Measurements from ENCODE around the gene LCN15.
"Not testable (repeated sequence)": the region's sequence is repeated elsewhere in the genome, so short reads cannot be mapped to it uniquely, and the experiment has no call there.

LCN15 gene

GRCh38 chr9:136793086-136793946, 29.0 kb upstream of the LCN15 start:
- no peak for DNase-seq

DNA sequence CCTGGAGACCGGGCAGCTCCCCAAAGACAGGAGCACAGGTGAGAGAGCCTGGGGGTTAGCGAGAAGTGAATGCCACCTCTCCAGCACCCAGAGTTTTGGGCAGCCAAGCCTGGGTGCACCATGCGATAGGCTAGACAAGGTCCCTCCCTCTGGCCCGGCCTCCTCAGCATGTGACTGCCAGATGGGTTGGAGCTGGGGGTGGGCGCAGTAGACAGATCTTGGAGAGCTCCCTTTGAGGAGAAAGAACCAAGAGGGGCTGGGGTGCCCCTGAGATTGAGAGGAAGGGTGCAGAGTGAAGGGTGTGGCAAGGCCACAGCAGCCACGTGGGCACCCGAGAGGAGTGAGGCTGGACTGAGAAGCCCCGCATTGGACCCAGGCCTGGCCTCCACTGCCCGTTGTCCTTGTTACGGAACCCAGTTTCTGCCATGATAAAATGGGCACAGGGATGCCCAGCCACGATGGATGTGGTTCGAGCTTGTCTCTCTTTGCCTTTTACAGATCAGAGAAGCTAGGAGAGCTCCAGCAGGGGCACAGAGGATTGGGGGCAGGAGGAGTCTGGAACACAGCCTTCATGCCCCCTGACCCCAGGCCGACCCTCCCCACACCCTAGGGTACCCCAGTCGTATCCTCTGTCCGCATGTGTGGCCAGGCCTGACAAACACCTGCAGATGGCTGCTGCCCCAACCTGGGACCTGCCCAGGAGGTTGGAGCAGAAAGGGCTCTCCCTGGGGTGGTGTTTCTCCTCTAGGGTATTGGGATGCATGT, 28.2 kb upstream of the LCN15 start:
- DNase-seq, result no peak

DNA sequence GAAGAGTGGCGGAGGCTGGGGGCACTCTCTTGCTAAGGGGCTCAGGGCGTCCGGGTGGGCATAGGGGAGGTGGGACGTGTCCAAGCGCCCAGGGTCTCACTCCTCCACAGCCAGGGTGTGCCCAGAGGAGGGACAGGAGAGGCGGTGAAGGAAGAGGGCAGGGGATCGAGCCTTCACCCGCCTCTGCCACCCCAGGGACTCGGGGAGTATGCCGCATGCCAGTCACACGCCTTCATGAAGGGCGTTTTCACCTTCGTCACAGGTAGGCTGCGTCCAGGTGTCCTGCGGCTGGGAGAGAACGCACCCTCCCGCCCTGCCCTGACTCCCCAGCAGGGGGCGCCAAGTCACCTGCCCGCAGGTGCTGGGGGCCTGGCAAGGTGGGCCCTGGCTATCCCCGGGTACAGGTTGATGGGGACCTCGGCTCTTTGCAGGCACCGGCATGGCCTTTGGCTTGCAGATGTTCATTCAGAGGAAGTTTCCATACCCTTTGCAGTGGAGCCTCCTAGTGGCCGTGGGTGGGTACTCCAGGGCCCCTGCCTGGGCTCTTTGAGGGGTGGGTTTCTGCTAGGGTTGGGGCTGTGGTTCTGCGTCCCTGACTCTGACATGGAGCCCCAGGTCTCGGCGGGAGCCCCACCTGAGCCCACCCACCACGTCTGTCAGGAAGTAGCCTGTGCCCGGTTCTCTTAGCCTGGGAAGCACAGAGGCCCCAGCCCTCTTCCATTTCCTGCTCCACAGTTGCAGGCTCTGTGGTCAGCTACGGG, 27.4 kb upstream of the LCN15 start:
- peak; percentile 77 for DNase-seq

DNA sequence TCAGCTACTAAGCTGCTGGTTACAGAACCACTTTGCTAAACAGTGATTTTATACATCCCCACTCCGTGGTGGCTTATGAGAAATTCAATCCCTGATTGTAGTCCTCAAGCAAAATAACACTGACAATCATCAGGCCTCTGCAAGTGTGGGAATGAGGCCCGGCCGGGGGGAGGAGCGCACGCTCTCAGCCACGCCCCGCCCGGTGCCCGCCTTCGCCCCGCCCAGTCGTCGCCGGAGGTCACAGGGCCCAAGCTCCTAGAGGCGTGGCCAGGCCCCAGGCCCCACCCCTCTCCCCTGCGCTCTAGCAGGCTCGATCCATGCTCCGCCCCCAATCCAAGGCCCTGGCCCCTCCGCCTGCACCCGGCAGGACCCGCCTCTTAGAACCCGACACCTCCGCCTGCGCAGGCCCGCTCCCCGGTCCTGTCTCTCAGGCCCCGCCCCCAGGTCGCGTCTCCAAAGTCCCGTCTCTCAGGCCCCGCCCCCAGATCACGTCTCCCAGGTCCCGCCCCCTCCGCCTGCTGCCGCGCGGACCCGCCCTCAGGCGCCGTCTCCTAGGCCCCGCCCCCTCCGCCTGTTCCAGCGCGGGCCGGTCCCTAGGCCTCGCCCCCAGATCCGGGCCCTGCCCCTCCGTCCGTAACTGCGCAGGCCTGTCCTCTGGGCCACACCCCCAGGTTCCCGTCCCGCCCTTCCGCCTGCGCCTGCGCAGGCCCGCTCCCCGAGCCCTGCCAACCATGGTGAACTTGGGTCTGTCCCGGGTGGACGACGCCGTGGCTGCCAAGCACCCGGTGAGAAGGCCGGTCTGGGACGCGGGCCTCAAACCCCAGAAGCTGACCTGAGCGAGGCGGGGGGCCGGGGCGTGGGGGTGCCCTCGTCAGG, 26.6 kb upstream of the LCN15 start, which contains the start of gene TMEM141:
Gene TMEM141, plus strand, starts transcription at position 705 of the 876 bp plus-strand sequence. Its CDS starts 27 bp downstream, at position 732.
- DNase-seq, result peak; percentile 100

GRCh38 chr9:136789523-136789937, 25.2 kb upstream of the LCN15 start:
- no peak for DNase-seq

GRCh38 chr9:136788644-136789522, 24.6 kb upstream of the LCN15 start:
- DNase-seq, result not testable (repeated sequence)

DNA sequence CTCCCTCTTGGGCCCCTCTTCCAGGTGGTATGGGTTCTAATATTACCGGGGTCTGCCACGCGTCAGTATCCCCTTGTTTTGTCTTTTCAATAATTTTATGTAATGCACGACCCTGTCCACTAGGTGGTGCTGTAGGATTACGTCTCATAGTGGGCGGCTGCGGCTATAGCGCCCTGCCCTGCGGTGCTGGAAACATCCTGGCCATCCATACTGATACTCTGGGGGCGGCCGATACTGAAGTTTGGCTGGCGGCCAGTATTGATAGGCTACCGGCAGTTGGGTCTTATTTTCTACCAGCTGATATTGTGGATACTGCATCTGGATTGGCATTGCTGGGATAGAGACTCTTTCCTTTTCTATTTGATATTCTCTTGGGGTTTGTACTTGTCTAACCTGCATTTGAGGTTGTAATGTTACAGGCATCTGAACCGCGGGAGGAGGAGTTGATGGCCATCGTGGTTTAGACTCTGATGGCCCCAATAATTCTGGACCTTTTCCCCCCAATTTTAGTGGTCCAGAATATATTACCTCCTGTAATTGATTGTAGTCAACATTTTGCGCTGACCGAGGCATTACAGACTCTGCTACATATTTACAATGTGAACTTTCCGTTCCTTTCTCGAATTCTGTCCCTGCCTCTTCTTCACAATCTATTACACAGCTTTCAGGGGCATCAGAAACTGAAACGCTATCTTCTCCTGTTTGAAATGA, 23.5 kb upstream of the LCN15 start:
- DNase-seq, result peak; percentile 86

GRCh38 chr9:136786983-136787382, 22.7 kb upstream of the LCN15 start:
- DNase-seq, result not testable (repeated sequence)

- no peak for DNase-seq
Observed at GRCh38 chr9:136786451-136786850, 22.1 kb upstream of the LCN15 start.

- DNase-seq, result not testable (repeated sequence)
Observed at GRCh38 chr9:136785565-136786355, 21.4 kb upstream of the LCN15 start.

DNA sequence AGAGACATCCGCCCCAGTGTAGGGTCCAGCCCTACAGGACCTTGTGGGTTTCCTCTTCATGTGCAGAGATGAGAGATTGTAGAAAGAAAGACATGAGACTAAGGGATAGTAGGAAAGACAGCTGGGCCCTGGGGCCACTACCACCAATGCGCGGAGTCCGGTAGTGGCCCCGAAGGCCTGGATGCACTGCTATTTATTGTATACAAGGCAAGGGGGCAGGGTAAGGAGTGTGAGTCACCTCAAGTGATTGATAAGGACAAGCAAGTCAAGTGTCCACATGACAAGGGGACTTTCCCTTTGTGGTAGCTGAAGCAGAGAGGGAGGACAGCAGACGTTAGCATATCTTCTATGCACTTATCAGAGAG, 20.7 kb upstream of the LCN15 start:
- DNase-seq, result peak; percentile 48

DNA sequence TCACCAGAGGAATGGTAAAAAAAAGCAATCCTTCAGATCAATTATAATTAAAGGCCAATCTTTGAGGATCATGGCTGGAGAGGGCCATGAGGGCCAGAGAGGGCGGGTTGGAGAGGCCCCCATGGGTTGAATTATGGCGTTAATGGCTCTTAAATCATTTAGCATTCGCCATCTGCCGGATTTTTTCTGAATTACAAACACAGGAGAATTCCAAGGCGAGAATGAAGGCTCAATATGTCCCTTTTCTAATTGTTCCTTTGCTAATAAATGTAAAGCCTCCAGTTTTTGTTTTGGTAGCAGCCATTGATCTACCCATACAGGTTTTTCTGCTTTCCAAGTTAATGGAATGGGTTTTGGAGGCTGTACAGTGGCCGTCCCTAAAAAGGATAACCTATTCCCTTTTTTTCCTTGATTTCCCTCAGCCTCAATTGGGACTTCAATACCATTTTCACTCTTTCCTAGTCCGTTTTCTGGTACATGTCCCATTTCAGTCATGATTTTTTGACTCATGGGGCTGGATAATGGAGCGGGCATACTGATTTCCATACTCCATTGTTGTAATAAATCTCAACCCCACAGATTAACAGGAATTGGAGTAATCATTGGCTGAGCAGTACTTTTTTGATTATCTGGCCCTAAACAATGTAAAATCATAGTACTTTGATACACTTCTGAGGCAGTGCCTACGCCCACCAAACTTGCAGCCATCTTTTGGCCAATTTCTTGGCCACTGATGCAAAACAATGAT, 20.1 kb upstream of the LCN15 start:
- DNase-seq, result peak; percentile 34

- no peak for DNase-seq
Observed at GRCh38 chr9:136782452-136782851, 18.1 kb upstream of the LCN15 start.

- DNase-seq, result no peak
Observed at GRCh38 chr9:136779808-136780207, 15.5 kb upstream of the LCN15 start.

GRCh38 chr9:136777359-136777758, 13.0 kb upstream of the LCN15 start:
- DNase-seq, result no peak

DNA sequence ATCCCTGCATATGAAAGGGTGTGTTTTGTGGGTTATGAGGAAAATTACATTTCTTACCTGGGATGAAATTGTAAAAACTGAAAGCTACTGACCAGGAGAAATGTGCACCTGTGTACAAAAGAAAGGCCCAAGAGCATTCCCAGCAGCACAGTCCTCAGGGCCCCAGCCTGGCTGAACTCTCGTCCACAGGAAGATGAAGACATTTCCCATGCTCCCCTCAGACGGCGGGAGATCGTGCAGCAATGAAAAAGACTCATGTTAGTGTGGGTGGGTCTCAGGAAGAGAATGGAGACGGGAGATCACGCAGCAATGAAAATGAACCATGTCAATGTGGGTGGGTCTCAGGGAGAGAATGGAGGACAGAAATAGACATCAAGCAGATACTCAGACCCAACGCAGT, 12.6 kb upstream of the LCN15 start:
- no peak for DNase-seq

DNA sequence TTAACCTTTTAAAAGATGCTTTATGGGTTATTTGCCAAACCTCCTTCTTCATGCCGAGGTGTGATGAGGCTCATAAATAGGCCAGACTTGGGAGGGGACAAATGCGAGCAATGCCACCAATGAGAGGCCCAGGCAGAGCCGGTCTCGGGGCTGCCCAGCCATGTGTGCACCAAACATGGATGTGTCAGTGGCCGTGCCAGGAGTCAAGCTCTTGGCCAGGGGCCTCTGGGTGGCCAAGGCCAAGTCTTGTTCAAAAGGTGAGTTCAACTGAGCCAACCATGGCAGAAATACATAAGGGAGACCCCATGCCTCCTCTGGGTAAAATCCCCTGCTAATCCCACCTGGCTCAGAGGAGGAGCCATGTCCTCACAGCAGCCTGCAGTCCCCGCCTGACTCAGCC, 10.9 kb upstream of the LCN15 start:
- DNase-seq, result no peak

DNA sequence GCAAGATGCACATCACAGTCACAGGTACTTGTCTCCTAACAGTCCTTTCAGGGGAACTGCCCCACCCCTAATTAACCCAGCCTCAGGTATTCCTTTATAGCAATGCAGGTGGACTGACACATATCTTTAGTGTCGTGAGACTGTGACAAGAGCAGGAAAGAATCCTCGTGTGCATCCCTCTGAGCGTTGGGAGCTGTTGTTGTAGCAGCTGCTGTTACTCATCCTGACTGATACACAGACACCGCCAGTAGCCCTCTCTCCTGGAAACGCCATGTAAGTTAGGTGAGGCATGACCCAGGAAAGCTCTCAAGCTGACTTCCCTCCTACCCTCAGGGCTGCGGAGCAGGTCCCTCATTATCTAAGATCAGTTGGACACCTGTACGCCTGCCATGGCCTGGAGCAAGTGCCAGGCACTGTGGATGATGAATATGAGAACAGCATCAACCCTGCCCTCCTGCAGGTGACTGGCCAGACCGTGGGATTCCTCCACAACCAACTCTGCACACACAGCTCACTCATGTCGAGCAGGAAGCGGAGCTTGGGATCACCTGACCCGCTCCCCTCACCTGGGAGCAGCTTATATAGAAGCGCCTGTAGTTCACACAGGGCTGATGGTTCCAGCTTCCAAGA, 10.2 kb upstream of the LCN15 start:
- DNase-seq, result no peak
